HL-60/S4 treated with phorbol 12-myristate 13-acetate at 8.2 ng/mL for 4 days and 3 days (cell line): ENCODE results near the gene ANKRD2.
"Not testable (repeated sequence)": the region's sequence is repeated elsewhere in the genome, so short reads cannot be mapped to it uniquely, and the experiment has no call there.

ENCODE experiments used
- in situ Hi-C: fragments of 300-500 bp; cut with MboI; formaldehyde crosslinking; loops from 2 replicates; pipeline ENCODE4 v1.15.0; 2022; ENCODE audit warnings: low sequenced_read_pairs

The ANKRD2 gene

DNA sequence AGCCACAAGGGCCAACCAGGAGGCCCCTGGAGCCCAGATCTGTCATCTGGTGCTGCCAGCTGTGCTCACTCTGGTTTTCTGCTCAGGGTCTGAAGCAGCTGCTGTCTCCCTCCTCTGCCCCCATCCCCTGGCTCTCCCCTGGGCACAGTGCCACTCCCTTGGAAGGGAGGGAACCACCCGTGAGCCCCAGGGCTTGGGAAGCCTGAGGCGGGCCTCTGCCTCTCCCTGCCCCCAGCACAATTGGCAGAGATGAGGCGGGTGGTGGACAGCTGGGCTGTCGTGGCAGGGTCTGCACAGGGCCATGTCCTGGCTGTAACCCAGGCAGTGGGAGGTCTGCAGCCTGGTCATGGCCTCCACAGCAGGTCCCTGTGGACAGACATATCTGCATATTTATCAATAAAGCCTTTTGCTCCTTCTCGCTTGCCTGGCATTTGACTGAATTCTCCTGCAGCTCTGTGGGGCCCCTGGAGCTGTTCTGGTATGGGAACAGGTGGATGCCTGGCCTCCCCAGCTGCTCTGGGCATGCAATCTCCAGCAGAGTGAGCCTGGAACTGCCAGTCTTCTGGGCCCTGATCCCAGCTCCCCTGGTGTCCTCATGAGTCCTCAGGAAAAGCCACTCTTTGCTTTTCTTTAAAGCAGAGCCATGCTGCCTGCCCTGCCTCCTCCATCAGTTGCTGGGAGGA, 1.6 kb upstream of the ANKRD2 start:
- in situ Hi-C loops: no loop called here

DNA sequence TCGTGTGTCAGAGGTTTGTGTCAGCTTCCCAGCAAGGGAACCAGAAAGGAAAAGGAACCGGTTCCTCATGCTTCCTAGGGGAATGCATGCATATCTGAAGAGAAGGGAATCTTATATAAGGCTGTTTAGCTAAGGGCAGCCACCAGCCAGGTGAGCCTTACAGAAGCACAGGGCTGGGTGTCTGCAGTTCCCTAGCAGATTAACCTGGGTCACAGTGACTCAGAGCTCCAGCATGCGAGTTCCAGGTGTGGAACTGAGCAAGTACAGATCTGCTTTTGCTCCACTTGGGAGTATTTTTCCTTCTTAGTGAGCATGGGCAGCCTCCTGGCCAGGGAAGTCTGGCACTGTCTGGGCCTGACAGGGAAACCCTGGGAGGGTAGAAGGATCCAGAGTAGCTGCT, 957 bp upstream of the ANKRD2 start:
- in situ Hi-C loops: no loop called here

DNA sequence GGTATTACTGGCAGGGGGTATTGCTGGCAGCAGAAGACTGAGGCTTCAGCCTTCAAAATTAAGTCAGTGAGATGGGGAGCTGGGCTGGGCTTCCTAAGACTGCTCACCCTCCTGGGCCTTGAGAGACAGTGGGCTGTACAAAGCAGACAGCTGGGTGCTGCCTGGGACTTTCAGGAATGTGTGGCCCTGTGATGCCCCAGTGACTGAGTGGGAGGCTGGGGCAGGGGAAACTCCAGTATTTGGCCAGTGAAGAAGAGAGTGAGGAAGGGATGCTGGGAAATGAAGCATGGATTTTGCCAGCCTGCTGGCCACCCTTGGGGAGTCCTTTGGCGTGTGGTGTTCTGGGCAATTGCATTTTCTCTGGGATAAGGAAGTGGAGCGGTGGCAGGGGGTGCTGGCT, 442 bp downstream of the ANKRD2 start:
- in situ Hi-C loops: no loop called here

- in situ Hi-C loops: no loop called here
These were observed 1.1 kb downstream of the ANKRD2 start for GRCh38 chr10:97573672-97574071.

DNA sequence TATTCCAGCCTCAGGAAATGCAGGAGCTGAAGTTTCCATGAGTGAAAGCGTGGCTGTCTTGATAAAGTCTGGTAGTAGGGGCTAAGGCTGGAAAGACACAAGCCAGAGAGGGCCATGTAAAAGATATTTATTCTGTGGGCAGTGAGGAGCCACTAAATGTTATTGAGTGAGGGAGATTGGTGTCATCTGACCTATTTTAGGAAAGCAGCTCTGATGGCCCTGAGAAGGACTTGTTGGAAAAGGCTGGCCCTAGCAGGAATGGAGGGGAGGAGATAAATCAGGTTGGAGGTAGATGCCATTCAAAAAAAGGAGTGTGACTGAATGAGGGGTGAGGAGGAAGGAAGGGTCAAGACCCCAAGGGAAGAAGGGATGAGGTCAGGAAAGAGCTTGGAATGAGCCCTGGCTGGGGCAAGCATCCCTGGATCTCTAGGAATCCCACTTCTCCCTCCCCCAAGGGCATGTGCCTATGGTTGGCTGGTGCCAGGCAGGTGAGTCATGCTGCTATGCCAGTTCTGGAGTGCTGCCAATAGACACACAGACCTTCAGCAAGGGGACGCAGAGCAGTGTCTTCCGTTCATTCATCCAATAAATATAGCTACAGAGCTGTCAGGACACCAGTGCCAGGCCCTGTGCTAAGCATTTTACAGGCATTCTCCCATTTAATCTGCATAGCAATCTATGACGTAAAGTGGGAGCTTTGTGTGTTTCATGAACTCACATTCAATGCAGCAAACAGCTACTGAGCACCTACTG, 2.0 kb downstream of the ANKRD2 start:
- in situ Hi-C loops: no loop called here

DNA sequence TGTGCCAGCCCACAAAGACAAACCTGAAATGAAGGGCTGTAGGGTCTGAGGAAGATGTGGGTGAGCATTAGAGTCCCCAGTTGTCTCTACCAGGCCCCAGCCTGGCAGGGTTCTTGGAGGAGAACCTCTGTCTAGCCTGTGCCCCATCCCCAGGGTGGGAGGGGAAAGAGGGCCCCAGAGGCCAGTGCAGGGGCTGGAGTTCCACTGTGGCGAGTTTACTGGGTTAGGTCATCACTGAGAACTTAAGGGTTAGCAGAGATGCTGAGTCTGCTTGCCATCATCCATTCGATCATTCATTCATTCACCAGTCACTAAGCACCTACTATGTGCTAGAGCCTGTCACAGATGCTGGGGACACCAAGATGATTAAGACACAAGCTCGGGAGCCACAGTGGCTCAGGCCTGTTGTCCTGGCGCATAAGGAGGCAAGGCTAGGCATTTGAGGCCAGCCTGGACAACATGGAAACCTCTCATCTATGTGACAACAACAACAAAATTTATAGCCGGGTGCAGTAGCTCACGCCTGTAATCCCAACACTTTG, 2.6 kb downstream of the ANKRD2 start:
- in situ Hi-C loops: no loop called here

DNA sequence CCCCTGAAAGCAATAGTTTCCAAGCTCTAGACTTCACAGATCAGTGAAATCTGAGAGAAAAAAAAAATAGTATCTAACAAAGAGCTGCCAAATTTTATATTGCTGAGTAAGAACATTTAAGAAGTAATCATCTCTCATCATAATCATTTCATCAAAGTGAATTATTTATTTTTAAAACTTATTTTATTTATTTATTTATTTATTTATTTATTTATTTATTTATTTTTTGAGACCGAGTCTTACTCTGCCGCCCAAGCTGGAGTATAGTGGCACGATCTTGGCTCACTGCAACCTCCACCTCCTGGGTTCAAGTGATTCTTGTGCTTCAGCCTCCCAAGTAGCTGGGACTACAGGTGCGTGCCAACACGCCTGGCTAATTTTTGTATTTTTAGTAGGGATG, 3.9 kb downstream of the ANKRD2 start:
- in situ Hi-C loops: not testable (repeated sequence)

DNA sequence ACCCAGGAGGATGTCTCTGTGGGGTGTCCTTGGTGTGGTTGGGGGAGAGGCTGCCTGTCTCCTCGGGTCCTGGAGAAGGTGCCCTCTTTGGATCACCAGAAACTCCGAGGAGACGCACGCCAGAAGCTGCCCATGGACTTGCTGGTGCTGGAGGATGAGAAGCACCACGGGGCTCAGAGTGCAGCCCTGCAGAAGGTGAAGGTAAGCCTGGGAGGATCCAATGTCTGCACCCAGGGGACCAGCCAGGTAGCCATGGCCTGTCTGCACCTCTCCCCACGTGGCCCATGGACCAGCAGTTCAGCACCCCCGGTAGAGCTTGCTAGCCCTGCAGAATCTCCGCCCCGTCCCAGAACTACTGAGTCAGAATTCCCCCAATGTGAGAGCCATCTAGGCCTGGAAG, 5.1 kb downstream of the ANKRD2 start:
- in situ Hi-C loops: no loop called here

GRCh38 chr10:97578171-97578844, 5.7 kb downstream of the ANKRD2 start:
- in situ Hi-C loops: no loop called here

DNA sequence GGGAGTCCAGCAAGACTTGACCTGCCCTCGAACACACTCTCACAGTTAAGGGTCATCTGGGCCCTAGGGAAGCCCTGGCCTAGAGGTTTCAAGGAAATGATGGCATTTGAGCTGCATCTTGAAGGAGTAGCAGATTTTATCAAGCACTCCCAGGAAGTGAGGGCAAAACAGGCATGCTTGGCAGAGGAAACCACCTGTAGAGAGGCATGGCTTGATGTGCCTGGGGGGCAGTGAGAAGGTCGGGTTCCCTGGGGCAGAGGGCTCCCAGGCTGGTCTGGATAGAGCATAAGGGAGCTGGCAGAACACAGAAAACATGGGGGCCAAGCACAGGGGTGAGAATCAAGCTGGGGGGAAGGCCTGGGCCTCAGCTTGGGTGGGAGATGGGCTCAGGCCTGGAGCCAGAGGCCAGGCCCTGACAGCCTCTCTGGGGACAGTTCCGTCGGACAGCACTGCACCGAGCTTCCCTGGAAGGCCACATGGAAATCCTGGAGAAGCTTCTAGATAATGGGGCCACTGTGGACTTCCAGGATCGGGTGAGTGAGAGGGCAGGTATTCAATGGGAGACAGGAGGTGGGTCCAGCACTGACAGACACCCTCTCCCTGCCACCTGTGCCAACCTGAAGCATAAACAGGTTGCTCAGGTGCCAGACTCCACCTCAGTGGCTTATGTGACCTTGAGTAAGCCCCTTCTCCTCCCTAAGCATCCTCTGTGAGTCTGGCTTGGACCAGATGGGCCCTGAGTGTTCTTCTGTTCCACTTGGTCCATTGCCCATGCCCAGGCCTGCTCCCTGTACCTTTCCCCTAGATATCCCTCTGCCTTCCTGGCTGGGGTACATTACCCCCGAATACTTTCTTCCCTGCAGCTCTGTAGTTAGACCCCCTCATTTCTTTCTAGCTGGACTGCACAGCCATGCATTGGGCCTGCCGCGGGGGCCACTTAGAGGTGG, 8.1 kb downstream of the ANKRD2 start:
- in situ Hi-C loops: no loop called here

GRCh38 chr10:97582169-97582568, 9.6 kb downstream of the ANKRD2 start:
- in situ Hi-C loops: no loop called here

DNA sequence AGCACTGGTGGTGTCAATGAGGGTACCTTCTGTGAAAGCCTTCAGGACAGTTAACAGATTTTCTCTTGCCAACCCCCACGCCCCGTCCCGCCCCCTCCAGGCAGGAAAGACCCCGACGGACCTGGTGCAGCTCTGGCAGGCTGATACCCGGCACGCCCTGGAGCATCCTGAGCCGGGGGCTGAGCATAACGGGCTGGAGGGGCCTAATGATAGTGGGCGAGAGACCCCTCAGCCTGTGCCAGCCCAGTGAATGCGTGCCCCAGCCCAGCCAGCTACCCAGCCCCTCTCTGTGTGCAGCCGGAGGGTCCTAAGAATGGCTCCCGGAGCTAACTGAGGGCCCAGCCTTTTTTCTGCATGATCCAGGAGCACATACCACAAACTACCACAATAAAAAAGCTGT, 10.9 kb downstream of the ANKRD2 start:
- in situ Hi-C loops: no loop called here

DNA sequence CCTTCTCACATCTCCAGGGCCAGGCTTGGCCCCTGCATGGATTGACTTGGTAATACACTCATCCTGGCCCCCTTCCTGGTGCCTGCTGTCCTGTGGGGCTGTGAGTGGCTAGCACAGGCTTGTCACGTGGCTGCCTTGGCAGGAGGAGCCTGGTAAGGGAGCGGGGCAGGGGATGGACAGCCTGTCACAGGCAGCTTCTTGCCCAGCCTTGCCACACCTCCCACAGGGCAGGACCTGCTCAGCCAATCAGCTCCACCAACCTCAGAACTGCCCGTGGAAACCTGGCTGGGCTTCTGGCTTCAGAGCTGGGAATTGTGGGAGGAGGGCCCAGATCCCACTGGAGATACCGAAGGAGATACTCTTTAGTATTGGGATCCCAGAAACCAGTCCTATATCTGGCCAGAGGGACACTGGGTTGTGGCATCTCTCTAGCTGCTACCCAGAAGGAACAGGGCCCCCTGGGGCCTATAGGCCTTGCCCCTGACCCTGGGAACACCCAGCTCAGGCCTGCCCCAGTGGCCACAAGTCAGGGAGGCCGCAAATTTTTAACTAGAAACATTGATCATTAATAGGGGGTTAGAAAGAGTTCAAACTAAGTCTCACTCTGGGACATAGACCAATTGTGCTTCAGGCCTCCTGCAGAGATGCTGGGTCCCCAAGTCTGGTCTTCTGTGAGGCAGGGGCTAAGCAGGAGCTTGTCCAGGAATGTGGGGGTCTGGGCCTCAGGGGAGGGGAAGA, 11.7 kb downstream of the ANKRD2 start, which contains the start of gene HOGA1:
Gene HOGA1 (plus strand): TSS at position 330 of the 738 bp plus-strand sequence. CDS start 315 bp downstream, at position 645.
- in situ Hi-C loops: no loop called here

GRCh38 chr10:97584798-97585438, 12.3 kb downstream of the ANKRD2 start:
- in situ Hi-C loops: no loop called here

- in situ Hi-C loops: no loop called here
These were observed 12.8 kb downstream of the ANKRD2 start for GRCh38 chr10:97585439-97585811.

GRCh38 chr10:97587183-97587582, 14.6 kb downstream of the ANKRD2 start:
- in situ Hi-C loops: no loop called here

- in situ Hi-C loops: no loop called here
These were observed 16.9 kb downstream of the ANKRD2 start, which contains the start of gene C10orf62 for GRCh38 chr10:97589479-97589878. TSS of gene C10orf62 (plus strand) at chr10:97589721. CDS start at chr10:97589898, 177 bp downstream.

DNA sequence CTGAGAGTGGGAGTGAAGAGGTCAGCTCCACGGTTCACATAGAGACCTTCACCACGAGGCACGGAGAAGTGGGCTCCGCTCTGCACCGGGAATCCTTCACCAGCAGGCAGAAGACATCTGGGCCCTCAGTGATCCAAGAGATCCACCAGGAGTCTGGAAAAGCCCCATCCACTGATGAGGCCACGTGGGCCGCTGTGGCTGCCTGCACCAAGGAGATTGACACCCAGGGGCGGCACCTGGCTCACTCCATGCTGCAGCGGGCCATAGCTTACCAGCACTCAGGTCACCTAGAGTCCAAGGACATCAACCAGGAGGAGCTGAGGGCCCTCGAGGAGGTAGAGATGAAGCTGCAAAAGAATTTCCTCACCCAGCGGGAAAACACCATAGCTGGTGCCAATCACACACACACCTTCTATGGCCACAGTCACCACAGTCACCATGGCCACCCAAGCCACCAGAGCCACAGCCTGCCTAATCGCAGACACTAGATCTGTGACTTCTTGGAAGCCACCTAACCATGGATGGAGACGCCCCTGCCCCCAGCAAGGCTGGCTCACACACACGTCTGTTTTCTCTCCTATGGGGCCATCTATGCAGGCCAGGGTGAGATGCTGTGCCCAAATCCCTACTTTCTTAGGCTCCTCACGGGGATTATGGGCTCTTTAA, 17.6 kb downstream of the ANKRD2 start:
- in situ Hi-C loops: no loop called here
